ENCODE results near the gene RUVBL2. TPM values are rescaled to one million over a fixed set of nuclear protein-coding genes. Genes with fewer than 3 reads are reported as not detected.

RUVBL2 gene
- total RNA-seq, 1 experiment from 2014 or later = 121 TPM

DNA sequence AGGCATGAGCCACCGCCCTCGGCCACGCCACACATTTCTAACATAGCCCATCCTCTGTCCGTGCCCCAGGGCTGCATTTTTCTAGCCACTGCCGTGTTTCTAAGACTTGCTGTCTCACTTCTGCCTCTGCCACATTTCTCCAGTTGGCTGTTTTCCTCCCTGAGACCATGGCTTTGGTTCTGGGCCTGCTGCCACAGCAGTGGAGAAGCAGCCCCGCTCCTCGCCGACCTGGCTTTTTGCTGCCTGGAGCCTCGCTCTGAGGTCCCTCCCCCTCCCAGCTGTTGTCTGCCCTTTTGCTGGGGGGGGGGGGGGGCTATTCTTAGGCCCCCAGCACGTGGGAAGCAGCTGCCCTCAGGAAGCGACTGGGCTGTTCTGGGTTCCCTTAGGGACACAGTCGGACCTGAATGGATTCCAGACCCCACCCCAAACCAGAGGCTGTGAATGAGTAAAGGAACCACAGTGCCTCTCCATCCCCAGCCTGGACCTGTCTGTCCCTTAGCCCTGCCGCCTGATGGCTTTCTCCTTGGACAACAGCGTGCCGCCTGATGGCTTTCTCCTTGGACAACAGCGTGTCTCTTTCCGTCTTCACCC lies 3.9 kb upstream of the RUVBL2 start:
- no peak for DNase-seq (ENCODE audit: low spot score)

GRCh38 chr19:48990400-48990799 lies 3.3 kb upstream of the RUVBL2 start:
- no peak for DNase-seq (ENCODE audit: low spot score)

GRCh38 chr19:48991011-48991609 lies 2.6 kb upstream of the RUVBL2 start:
- DNase-seq (ENCODE audit: low spot score) = no peak

DNA sequence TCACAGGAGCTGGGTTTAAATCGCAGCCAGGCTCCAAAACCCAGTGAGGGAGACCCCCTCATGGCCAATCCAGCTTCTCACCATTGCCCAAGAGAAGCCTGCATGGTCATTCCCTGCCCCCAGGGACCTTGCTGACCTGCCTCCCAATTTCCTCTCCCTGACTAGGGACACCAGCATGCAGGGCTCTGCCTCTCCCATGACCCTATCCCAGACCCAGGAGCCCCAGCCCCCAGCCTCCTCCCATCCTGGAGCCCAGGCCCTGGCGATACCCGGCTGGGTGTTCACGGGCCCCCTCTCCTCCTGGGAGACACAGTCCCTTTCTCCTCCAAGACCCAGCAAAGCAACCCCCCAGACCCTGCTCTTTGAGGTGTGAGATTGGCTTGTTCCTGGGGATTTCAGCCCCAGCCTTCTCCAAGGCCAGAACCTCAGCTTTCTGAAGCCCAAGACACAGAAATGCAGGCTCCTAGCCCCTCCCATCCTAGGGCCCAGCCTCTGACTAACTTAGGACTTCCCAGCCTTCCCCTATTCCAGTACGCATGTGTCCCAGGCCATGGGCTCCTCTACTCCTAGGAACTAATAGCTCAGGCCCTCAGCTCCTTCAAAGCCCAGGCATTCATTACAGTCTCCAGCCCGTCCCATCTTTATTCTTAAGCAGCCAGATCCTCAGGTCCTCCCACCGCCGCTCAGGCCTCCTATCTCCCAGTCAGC lies 1.7 kb upstream of the RUVBL2 start:
- peak; percentile 42 for DNase-seq (ENCODE audit: low spot score)

DNA sequence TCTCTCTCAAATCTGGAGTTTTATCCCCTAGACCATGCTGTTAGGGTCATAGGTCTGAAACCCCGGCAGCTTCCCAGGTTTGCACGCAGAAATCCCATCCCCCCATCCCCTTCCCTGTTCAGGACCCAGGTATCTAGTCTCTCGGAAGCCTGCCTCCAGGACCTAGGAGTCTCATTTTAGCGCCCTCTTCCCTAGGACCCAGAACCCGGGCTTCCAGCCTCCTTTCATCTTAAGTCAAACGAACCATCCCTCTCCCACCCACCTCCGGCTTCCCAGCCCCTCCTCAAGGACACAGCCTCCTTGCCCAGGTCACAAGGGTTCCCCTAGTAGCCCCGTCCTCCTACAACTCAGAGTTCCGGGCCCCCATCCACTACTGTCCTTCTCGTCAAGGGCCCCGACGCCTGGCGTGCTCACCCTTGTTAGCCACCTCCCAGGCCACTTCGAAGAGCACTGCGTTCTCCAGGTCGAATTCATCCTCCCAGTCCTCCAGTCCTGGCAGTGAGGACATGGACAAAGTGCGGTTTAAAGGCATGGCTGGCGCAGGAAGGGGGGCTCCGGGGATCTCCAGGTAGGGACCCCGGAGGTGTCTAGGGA lies 1.0 kb upstream of the RUVBL2 start:
- no peak for DNase-seq (ENCODE audit: low spot score)

- DNase-seq (ENCODE audit: low spot score) = no peak
Measured at GRCh38 chr19:48994035-48994386, 324 bp downstream of the RUVBL2 start.

GRCh38 chr19:48997972-48998371 lies 4.3 kb downstream of the RUVBL2 start:
- DNase-seq (ENCODE audit: low spot score) = peak; percentile 36

- peak; percentile 40 for DNase-seq (ENCODE audit: low spot score)
Measured at GRCh38 chr19:48999481-49000325, 6.0 kb downstream of the RUVBL2 start.

DNA sequence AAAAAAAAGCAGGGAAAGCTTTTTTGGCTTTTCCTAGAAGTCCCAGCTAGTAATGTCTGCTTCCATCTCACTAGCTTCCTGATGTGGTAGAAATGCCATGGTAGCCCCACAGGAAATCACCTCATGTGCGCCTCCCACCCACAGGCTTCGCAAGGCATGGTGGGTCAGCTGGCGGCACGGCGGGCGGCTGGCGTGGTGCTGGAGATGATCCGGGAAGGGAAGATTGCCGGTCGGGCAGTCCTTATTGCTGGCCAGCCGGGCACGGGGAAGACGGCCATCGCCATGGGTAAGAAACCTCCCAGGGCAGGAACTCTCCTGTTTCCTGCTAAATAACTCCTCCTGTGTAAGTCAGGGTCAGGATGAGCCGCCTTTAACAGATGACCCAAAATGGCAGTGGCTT lies 10.4 kb downstream of the RUVBL2 start:
- no peak for DNase-seq (ENCODE audit: low spot score)

DNA sequence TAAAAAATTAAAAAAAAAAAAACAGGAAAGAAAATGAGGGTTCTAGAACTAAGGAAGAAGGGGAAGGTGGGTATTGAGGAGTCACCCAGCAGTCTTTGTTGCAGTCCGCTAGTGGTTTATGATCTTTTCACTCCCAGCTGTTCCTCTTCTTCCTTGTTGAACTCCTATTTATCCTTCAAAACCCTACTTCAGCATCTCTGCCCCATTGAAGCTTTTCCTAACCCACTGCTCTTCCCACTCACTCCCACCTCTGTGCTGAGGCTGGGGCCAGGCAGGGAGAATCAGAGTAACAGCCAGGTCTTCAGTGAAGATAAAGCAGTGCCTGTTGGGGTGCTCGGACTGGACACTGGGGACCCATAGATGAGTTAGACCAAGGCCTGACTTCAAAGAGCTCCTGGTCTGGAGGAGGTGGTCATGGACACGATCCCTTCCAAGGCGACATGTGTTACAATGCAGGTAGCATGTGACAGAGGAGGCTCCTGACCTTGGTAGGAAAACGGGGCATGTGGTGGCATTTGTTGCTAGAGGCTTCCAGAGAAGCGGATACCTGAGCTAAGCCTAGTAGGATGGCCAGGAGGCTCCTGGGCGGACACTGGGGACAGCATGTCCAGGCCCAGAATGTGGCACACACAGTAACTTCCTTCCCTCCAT lies 11.4 kb downstream of the RUVBL2 start:
- no peak for DNase-seq (ENCODE audit: low spot score)

DNA sequence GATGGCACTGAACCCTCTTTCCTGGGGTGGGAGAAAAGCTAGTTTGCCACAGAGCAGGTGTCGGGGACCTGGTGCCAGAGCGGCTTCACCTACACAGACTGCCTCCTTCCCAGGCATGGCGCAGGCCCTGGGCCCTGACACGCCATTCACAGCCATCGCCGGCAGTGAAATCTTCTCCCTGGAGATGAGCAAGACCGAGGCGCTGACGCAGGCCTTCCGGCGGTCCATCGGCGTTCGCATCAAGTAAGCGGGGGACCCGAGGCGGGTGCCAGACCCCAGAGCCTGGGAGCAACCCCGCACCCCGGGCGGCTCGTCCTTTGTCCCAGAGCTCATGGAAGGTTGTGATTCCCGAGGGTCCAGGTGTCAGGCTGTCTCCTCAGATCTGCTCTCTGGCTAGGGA lies 13.2 kb downstream of the RUVBL2 start:
- DNase-seq (ENCODE audit: low spot score) = no peak

DNA sequence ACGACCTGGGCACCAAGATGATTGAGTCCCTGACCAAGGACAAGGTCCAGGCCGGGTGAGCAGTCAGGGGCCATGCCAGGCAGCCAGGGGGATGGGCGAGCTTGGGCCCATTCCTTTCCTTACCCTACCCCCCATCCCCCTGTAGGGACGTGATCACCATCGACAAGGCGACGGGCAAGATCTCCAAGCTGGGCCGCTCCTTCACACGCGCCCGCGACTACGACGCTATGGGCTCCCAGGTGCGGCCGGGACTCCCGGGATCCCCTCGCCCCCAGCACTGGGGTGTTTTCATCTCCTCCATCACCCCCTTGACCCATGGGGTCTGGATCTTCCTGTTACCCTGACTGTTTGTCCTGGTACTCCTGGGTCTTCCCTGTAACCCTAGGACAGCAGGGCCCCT lies 16.1 kb downstream of the RUVBL2 start:
- DNase-seq (ENCODE audit: low spot score) = no peak

DNA sequence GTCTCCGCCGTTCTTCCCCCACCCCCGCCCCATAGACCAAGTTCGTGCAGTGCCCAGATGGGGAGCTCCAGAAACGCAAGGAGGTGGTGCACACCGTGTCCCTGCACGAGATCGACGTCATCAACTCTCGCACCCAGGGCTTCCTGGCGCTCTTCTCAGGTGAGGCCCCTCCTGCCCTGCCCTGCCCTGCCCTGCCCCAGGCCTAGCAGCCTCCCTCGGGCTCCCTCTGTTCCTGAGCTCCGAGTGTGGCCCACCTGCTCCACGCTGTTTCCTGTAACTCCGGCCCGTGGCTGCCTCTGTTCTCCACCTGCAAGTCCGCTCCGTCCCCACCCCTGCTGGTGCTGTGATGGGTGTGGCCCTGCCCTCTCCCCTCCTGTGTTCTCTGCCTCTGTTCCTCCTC lies 16.8 kb downstream of the RUVBL2 start:
- no peak for DNase-seq (ENCODE audit: low spot score)

- no peak for DNase-seq (ENCODE audit: low spot score)
Measured at GRCh38 chr19:49011194-49011593, 17.5 kb downstream of the RUVBL2 start.

GRCh38 chr19:49014123-49014869 lies 20.6 kb downstream of the RUVBL2 start:
- no peak for DNase-seq (ENCODE audit: low spot score)

GRCh38 chr19:49014870-49015255 lies 21.2 kb downstream of the RUVBL2 start:
- no peak for DNase-seq (ENCODE audit: low spot score)

DNA sequence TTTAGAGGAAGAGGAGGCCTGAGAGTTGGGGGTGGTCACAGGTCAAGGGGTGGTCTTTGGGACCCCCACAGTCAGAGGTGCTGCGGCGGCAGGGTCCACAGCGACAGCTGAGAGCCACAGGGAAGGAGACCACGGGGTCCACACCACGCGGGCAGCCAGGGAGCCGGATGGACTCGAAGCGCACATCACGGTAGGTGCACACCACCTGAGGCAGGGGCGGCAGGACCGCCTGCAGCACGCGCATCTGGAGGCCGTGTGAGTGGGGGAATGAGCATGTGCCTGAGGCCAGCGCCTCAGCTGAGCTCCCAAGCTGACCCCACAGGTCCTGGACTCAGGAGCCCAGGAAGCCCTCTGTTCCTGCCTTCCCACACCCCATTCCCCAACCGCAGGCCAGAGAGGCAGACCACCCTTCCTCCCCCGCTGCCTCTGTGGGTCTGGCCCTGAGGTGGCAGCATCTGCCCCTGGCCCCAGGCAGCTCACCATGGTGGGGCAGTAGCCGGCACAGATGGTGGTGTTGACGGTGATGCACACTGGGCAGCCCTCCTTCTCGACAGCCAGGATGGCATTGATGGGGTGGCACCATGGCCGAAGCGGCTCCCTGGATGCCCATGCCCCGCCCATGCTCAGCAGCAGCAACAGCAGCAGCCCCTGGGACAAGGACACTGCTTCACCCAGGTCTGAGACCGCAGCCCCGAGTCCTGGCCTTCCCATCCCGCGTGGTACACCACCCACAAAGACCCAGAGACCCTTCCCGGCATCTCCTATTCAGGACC lies 22.6 kb downstream of the RUVBL2 start:
- DNase-seq (ENCODE audit: low spot score) = no peak

- no peak for DNase-seq (ENCODE audit: low spot score)
Measured at GRCh38 chr19:49017041-49017665, 23.5 kb downstream of the RUVBL2 start, which contains the start of gene LHB. LHB (minus strand) TSS chr19:49017091; CDS start chr19:49017081, 10 bp downstream.

DNA sequence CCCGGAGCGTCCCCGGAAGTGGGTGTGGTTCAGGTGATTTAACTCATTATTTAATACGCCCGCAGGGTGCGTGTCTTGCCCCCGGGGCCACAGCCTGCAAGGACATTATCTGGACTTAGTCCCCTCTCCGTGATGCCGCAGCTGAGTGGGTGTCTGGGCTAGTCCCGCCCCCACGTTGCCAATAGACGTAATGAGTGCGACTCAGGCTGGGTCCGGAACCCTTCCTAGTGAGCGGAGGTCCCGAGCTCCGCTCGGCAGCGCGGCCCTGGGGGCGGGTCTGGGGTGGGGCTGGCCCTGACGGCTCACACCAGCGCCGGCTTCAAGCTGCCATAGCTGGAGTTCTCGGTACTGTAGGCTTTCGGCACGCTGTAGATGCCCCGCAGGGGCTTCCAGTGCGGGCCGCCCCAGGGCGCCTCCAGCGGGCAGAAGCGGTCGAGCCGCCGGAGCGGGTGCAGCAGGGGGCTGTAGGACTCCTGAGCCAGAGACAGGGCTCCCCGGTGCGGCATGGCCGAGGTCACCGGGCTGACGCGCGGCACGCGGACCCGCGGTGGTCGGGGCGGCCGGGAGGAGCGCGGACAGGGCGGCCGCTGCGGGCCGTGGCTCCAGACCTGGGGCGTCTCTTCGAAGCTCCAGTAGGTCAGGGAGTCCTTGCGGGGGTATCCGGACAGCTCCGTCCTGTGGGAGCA lies 24.1 kb downstream of the RUVBL2 start:
- DNase-seq (ENCODE audit: low spot score) = no peak

All from A172 (cell line).